GM21447 (cell line): ENCODE results near the gene TMEM183A.

Experiments used
- ATAC-seq: cut with Tn5 transposase; IDR thresholded peaks from one replicate; pipeline ENCODE4 v1.9.1; 2021; ENCODE audit not compliant: unreplicated experiment

TMEM183A gene

GRCh38 chr1:203044546-203045250, 37.5 kb downstream of the TMEM183A start:
- ATAC-seq = no peak

- no peak for ATAC-seq
These were observed 38.2 kb downstream of the TMEM183A start for GRCh38 chr1:203045336-203045735.

- ATAC-seq = no peak
These were observed 38.8 kb downstream of the TMEM183A start for GRCh38 chr1:203045821-203046594.

DNA sequence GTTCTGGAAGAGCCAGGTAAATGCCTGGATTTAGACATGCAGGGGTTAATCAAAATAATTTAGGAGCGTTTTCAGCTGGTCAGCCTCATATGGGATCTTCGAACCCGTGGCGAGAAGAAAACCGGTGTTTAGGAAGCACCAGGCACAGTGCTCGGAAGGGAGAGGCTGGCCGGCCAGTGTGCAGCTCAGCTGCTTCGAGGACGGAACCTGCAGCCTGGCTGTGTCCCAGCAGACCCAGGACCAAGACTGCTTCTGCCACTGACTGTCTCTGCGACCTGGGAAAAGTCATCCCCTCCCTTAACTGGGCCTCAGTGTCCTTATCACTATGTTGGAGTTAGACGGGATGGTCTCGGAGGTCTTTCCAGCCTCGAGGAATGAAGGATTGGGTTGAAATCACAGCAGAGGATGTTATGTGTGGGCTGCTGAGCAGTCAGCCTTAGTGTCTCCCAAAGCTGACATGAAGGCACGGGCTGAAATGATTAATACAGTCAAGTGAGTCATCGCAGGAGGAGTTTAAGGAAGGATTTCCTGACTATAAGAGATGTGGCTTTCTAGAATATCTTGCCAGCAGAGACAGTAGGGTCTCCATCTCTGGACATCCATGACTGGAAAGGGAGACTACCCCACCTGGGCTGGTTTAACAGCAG, 39.9 kb downstream of the TMEM183A start:
- no peak for ATAC-seq

DNA sequence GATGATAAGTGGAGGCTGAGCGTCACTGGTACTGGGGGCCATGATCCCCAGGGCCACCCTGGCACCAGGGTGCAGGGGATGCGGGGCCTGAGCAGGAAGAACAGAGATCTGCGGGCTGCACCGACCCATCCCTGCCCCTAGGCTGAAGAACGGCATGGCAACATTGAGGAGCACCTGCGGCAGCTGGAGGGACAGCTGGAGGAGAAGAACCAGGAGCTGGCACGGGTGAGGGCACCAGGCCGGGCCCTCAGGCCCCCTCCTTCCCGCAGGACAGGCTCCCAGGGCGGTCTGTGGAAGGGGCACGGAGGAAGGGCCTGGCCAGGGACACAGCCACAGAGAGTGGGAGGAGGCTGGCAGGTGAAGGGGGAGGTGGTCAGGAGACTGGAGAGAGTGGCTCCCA, 40.9 kb downstream of the TMEM183A start:
- no peak for ATAC-seq

DNA sequence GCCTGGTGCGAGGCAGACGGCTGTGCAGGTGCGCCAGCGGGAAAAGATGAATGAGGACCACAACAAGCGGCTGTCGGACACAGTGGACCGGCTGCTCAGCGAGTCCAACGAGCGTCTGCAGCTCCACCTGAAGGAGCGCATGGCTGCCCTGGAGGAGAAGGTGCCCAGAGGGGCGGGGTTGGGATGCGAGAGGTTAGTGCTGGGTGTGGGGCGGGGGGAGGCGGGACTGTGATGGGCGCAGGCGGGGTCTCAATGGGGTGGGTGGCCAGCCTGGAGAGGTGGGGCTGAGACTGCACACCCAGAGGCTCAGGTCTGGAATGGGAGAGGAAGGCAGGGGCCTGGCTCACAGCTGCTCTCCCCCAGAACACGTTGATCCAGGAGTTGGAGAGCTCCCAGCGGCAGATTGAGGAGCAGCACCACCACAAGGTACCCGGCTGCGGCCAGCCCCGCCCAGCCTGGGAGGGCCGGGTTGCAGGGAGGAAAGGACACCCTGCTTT, 41.4 kb downstream of the TMEM183A start:
- no peak for ATAC-seq

- ATAC-seq = no peak
These were observed 41.9 kb downstream of the TMEM183A start for GRCh38 chr1:203049077-203049476.

DNA sequence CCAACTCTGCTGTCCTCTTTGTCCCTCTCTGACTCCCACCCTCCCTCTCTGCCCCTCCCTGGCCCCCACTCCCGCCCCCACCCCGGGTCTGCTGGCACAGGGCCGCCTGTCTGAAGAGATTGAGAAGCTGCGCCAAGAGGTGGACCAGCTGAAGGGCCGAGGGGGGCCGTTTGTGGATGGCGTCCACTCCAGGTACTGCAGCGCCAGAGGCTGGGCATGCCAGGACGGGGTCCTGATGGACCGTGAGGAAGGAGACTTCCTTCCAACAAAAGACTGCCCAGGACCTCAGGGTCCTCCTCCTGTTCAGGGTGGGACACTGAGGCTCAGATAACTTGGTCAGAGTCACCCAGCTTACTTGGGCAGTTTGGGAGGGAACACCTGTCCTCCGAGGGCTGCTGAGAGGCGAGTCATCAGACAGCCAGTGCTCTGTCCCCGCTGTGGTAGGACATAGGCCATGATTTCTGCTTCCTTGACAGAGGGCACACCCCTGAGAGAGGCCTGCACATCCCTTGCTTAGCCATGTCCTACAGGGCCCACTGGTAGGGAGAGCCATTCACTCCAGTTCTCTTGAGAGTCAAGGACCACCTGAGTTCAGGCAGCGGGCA, 42.5 kb downstream of the TMEM183A start:
- ATAC-seq = no peak

DNA sequence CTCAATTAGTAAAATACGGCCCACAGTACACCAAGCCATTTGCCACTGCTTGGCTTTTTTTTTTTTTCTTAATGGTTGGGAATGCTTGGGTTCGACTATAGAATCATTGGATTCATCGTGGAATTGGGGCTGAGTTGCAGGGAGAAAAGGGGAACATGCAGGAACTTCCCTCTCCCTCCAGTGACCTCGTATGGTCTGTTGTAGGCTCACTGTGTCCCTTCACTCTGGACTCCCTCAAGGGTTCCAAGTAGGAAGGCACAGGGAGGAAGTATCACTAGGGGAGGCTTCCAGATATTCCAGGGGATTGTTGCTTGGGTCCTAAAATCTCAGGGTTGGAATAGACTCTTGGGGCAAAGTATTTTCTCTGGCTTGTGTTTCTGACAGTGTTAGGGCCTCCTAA, 43.7 kb downstream of the TMEM183A start:
- ATAC-seq = no peak

GRCh38 chr1:203051841-203052324, 44.7 kb downstream of the TMEM183A start:
- no peak for ATAC-seq

- no peak for ATAC-seq
These were observed 45.4 kb downstream of the TMEM183A start for GRCh38 chr1:203052601-203053000.

DNA sequence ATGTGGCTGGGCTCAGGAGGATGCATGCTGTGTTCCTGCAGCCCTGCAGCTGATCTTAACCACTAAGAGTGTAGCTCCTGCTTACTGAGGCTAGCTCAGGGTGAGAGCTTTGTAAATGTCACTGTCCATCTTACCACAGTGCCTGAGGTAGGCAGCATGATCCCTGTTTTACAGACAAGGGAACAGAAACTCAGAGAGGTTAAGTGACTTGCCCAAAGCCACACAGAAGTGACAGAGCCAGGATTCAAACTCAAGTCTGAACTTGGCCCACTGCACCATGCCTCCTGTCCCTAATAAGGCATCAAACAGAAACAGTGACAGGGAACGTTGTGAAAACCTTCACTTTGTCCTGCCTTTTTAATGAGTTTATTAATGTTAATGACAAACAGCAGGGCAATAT, 47.0 kb downstream of the TMEM183A start:
- no peak for ATAC-seq

- ATAC-seq = no peak
These were observed 47.5 kb downstream of the TMEM183A start for GRCh38 chr1:203054642-203055041.

DNA sequence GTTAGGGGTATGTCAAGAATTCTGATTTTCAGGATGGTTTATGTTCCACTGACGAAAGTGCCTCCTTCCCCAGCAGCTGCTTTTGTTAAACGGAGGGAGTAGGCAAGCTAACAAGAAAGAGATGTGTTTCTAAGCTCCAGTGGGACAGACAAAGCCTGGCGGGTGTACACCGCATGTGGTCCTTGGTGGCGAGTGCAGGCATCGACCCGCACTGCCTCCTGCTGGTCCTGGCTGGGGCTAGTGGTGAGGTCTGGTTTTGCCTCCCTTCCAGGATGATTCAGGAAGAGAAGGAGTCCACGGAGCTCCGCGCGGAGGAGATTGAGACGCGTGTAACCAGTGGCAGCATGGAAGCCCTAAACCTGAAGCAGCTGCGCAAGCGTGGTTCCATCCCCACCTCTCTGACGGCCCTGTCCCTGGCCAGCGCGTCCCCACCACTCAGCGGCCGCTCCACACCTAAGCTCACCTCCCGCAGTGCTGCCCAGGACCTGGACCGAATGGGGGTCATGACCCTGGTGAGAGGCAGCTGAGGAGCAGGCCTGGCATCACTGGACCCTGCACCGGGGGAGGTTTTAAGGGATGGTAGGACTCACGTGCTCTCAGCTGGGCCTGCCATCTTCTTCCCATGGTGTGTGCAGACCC, 48.1 kb downstream of the TMEM183A start:
- no peak for ATAC-seq

DNA sequence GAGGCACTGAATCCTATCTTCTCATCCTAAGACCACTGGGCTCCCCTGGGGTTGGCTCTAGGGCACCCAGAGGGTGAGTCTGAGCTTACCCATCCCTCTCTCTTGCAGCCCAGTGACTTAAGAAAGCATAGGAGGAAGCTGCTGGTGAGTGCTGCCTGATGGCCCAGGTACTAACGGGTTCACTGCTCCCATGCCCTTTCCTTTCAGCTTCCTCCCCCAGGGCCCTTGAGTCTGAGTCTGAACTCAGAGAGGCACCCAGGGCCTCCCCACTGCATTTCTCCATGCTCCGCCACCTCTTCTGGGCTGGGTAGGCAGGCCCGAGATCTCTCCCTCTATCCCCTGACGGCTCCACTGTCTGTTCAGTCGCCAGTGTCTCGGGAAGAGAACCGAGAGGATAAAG, 48.8 kb downstream of the TMEM183A start:
- no peak for ATAC-seq

GRCh38 chr1:203056516-203056915, 49.3 kb downstream of the TMEM183A start:
- no peak for ATAC-seq

- ATAC-seq = no peak
These were observed 50.9 kb downstream of the TMEM183A start for GRCh38 chr1:203057911-203058675.

DNA sequence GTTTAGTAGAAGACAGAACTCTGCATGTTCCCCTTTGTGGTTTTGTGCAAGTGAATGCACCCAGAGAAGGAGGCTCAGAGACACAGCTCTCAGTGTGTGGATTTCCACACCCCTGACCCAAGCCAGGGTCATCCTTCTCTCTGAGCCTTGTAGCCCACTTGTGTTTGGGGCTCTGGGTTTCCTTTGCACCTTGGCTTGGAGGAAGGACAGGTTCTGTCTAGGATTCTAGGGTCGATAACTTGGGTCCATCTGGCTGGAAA, 51.4 kb downstream of the TMEM183A start:
- no peak for ATAC-seq

- ATAC-seq = no peak
These were observed 52.3 kb downstream of the TMEM183A start for GRCh38 chr1:203059485-203059884.

DNA sequence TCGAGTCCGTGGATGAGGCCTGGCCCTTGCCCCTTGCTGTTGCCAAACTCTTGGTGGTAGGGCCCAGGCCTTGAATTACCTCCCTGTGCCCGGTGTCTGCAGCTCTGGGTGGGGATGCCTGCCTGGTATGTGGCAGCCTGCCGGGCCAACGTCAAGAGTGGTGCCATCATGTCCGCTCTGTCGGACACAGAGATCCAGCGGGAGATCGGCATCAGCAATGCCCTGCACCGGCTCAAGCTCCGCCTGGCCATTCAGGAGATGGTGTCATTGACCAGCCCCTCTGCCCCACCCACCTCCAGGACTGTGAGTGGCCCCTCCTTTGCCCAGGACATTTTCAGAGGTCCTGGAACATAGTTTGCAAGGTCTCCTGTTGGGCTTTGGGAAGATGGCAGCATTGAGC, 52.9 kb downstream of the TMEM183A start:
- ATAC-seq = no peak
